ENCODE measurements around the gene SMARCC2.
"Not testable (repeated sequence)": the region's sequence is repeated elsewhere in the genome, so short reads cannot be mapped to it uniquely, and the experiment has no call there.

SMARCC2 gene

DNA sequence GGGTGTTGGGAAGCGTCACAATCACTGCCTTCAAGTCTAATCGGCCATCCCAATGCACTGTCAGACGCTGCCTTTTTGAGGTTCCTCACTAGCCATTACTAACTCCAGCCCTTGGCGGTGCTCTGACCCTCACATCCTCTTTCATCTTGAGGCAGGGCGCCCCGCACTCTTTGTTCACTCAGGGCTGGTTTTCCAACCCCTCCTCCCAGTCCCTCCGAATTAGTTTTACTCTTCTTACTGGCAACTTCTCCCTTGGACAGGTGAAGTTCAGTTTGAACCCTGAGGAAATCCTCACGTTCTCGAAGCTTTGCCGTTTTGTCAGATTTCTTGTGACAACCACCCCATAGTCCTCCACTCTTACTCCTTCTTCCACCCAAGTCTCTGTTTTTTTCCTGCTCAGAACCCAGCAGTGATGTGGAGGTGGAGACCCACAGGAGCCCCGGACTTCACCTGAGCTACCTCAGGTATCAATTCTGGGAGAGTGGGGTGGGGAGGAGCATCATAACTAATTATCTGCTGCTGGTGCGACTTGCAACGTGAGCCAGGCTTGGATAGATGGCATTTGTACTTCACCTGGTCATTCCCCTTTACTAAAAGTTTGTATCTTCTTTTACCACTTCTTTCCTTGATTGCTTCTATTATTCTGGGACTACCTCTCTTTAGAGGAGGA, 70.5 kb downstream of the SMARCC2 start:
- DNase-seq = no peak

GRCh38 chr12:56117778-56118687, 71.2 kb downstream of the SMARCC2 start, which contains the start of gene ZC3H10:
TSS of gene ZC3H10 (plus strand) at chr12:56118266. CDS start at chr12:56120563, 2,297 bp downstream.
- DNase-seq = peak; percentile 99

- DNase-seq = not testable (repeated sequence)
These were observed 72.1 kb downstream of the SMARCC2 start for GRCh38 chr12:56117082-56117706.

GRCh38 chr12:56116267-56117081, 72.8 kb downstream of the SMARCC2 start, which contains the start of gene RPL41:
TSS of gene RPL41 (plus strand) at chr12:56116633.
- peak; percentile 95 for DNase-seq

GRCh38 chr12:56115329-56115728, 74.0 kb downstream of the SMARCC2 start:
- DNase-seq = no peak

DNA sequence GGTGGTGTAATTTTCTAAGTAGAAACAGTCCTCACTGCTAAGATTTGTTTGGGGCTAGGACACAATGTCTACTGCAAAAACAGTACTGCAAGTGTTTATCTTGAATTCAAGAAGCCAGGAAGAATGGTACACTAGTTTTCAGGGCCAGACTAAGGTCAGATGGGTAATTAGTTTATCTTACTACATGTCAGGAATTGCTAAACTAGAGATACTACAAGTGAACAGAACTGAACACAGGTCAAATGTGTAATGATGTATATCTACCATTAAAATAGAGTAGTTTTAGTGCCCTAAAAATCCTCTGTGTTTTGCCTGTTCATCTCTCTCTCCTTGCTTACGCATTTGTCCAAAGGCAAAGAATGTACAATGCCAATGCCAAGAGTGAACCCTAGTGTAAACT, 75.2 kb downstream of the SMARCC2 start:
- no peak for DNase-seq
